NCI-H1417 (cell line): Measurements from ENCODE around the gene ST3GAL5.

ENCODE experiments used
- DNase-seq, 3 experiments: peaks; one replicate each; lab custom pipeline; 2025; lab: John Stamatoyannopoulos, UW

ST3GAL5 gene

DNA sequence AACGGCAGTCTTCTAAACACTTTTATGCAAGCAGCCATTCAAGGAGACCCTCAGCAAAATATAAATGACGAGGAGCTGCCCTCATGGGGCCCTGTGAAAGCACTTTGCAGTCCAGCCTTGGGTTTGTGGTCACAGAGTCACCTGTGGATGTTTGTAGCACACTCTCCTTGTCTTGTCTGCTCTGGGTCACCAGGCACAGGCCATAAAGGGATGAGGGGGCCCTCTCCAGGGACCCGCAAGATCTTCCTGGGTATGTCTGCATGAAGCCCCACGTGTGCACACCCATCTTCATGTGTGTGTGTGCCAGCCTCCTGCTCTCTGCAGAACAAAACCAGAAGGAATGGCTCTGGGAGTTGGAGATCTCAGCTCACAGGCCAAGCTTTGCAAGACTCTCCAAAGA lies 98.8 kb downstream of the ST3GAL5 start:
- no peak for DNase-seq

GRCh38 chr2:85789271-85789670 lies 99.5 kb downstream of the ST3GAL5 start:
- no peak for DNase-seq

- DNase-seq = no peak
These were observed 100.2 kb downstream of the ST3GAL5 start for GRCh38 chr2:85788603-85789002.

GRCh38 chr2:85787981-85788340 lies 100.8 kb downstream of the ST3GAL5 start:
- no peak for DNase-seq

DNA sequence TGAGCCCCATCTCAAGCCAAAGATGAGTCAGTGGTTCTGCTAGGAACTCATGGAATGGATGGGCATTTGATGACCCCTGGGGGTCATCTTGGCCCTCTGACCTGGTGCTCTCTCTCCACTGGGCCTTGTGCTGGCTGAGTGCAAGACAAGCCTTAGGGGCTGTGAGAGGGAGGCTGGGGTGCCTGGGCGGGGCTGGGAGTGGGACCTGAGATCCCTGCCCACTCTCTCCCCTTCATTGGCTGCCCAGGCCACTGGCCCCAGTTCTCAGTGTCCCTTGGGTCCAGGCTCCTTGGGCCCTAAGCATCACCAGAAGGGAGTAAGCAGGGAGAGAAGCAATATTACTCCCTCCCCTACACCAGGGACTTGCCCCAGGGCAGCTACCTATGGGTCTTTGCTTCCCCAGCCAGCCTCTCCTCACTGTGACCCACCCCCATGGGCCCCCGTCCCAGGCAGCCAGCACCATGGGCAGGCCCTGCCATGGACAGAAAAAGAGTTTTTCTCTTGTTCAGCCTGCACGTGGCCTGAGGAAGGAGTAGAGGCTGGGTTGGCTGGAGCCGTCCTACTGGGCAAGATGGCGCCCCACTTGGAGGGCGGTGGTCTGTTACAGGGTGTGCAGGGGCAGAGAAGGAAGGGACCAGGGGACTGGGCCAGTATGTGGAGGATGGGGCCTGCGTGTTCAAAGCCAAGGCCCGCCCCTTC lies 101.4 kb downstream of the ST3GAL5 start:
- no peak for DNase-seq
